HG03378 (cell line): ENCODE data around the gene MFGE8.
A peak's percentile ranks its signal among the peaks of the same experiment; 100 is the strongest.

Experiments used
- ATAC-seq: cut with Tn5 transposase; IDR thresholded peaks from one replicate; pipeline ENCODE4 v1.9.1; 2021; ENCODE audit warnings: mild to moderate bottlenecking, moderate library complexity; ENCODE audit not compliant: unreplicated experiment

MFGE8 gene

DNA sequence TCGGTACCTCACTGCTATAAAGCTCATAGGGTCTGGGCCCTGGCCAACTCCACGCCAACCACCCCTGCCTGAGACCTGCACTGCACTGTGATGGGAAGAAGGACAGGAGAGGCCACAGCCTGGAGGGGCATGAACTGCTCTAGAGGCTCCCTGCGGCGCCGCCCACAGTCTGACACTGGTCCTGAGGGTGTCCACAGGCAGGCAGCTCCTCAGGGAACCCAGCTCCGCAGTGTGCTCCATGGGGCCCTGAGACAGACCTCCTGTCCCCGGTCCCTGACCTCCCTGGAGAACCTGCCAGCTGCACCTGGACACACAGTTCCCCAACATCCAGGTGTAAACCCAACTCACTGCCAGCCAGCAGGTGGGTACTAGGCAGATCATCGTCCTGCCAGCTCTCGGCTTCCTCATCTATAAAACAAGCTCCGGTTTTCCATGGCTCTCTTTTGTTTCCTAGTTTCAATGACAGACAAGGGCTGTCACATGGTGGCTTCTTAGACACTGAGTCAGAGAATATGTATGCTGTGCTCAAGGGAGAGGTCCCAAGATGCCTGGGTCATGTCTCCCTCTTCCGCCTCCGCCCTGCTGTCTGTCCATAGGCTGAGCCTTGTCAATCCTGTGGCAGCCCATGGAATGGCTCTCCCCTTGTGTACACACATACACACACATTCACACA, 12.7 kb downstream of the MFGE8 start:
- ATAC-seq = no peak

DNA sequence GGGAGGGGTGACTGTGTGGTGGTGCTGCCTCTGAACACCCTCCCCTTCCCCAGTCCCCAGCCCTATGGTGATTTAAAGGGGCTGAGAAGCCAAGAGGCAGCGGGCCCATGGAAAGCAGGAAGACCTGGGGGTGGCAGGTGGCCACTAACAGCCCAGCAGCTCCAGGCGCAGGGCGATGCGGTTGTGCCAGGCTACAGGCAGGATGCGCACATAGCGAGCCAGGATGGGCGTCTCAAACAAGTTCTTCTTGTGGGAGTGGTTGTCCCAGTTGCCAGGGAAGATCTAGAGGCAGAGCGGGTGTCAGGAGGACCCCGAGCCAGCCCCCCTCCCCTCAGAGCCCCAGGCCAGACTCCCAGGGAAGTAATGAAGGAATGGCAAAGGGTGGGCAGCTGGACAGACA, 13.9 kb downstream of the MFGE8 start:
- ATAC-seq = no peak

DNA sequence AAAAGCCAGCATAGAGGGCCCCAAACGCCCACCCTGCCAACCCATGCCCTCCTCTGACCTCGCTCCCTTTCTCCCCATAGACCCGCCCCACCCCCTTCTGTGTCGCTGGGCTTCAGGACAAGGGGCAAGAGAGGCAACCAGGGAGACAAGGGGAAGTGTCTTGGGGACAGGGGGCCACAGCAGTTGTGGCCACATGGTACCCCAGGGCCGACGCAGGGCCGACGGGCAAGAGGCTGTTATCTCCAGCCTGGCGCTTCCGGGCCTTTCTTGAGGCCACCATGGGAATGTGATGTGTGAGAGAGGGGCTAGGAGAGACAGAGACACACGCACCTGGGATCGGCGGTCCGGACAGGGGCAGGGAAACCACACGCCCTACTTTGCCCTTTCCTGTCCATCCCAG, 14.4 kb downstream of the MFGE8 start:
- ATAC-seq = no peak

DNA sequence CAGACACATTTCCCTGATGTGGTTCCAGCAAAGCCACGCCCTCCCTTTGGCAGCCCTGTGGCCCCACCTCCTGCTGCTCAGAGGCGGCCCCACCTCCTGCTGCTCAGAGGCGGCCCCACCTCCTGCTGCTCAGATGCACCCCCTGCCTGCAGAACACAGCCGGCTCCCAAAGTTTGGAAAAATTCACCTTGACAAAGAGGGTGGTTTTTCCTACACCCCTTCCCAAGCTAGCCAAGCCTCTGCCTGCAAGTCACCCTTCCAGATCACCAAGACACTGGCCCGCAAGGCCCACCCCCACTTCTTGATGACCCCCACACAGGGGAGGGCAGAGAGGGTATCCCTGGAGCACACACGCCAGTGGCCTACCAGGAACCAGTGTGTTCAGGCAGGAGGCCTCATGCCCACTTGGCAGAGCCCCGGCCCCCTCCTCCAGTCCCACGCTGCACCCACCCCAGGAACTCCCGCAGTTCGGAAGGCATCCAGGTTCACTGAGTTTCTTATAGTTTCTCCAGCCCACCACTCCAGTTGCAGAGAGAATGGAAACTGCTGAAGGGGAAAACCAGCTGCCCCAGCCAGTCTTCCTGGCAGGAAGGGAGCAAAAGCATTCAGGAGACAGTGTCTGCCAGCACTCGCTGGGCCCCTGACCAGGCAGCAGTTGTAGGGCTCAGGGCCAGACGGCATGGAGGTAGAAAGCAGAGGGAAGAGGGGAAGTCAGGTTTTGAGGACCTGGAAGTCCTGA, 15.6 kb downstream of the MFGE8 start:
- no peak for ATAC-seq

DNA sequence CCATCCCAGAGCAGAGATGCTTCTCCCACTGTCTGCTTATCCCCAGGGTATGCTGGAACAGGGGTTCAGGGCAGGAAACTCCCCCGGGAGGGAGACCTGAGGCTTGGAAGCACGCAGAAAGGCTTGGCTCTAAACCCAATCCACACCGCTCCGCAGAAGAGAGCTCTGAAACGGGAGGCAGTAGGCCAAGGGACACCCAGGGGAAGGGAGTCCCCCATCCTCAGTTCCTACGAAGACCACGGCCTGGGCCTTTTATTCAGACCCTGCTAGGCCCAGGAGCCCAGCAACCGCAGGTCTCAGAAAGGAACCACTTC, 16.1 kb downstream of the MFGE8 start:
- no peak for ATAC-seq

DNA sequence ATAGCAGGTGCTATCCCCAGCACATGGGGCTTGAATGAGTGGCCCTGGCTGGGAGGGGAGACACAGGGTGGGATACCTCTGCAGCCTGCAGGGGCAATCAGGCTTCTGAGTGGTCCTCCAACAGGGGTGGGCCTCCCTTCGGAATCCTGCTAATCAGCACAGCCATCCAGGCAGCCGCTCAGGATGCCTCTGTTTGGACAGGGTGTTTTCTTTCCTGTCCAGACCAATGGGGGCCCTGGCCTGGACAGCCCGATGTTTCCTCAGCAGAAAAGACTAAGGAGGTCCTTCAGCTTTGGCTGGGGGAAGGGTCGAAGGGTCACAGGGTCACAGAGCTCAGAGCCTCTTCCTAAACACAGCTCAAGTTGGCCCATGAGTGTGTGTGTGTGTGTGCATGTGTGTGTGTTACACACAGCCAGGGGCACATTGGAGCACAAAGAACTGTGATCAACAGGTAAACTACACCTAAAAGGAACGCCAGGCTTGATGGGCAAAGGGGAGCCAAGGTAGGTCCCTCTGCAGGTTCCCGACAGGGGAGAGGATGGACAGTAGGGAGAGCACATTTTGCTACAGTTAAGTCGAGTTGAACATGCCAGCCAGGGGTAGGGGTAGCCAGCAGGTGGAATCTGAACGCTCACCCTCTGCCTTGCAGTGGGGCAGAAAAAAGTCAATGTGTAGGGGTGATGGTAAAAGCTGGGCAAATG, 16.7 kb downstream of the MFGE8 start:
- ATAC-seq = no peak

DNA sequence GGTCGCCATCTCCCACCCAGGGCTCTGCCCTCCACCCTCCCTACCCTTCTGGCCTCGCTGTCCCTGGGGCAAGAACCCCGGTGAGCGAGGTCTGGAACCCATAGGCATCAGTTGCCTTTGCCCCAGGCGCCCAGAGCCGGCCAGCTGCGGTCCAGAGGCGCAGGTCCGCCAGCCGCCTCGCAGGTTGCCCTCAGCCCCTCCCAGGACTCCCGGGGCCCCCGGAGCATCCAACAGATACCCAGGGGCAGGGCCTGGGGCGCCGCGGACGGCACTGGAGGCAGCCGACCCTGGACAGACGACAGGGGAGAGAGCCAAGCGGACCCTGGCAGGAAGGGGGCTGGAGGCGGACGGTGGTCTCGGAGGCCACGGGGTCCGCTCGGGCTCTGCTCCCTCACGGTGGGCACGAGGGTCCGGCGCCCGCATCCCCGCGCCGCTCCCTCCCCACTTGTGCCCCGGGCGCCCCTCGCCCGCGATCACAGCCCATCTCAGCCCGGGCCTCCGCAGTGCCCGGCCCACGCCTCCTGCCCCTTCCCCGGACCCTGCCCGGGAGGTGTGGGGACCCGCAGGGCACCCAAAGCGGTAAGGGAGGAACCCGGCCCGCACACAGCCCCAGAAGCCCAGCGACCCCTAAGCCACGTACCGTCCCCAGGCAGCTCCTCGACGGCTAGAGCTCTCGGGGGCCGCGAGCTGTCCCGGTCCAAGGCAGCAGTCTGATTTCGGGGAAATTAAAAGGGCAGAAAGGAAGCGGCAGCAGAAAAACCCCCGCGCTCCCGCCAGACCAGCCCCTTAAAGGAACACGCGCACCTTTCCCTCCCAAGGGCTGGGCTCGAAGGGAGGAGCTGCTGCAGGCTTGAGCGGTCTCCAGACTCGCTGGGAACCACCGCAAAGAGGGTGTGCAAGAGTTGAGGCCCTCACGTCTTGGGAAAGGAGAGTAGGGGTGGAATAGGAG, 18.1 kb downstream of the MFGE8 start, which contains the start of gene HAPLN3:
TSS of gene HAPLN3 (minus strand) at position 726 of the 949 bp plus-strand sequence. CDS start 8,246 bp downstream, outside the sequence.
- ATAC-seq = no peak

DNA sequence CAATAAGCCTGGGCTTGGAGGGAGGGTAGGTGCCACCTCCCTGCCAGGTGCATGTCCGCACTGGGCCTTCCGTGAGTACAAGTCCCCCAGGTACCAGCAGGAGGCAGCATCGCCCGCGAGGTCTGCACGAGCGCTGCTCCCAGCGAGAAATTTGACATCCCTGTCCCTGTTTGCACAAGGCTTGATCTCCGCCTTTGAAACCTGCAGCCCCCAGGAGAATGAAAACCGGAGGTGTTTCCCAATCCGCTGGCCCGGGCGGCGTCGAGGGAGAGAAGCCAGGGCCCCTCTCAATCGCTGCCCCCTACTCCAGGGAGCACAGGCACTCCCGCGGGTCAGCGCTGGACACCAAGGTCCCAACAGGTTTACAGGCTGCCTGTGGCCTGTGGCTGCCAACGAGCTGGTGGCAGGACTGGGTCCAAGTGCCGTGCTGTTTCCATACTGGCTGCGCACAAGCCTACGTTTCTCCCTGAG, 18.8 kb downstream of the MFGE8 start:
- peak; percentile 61 for ATAC-seq

DNA sequence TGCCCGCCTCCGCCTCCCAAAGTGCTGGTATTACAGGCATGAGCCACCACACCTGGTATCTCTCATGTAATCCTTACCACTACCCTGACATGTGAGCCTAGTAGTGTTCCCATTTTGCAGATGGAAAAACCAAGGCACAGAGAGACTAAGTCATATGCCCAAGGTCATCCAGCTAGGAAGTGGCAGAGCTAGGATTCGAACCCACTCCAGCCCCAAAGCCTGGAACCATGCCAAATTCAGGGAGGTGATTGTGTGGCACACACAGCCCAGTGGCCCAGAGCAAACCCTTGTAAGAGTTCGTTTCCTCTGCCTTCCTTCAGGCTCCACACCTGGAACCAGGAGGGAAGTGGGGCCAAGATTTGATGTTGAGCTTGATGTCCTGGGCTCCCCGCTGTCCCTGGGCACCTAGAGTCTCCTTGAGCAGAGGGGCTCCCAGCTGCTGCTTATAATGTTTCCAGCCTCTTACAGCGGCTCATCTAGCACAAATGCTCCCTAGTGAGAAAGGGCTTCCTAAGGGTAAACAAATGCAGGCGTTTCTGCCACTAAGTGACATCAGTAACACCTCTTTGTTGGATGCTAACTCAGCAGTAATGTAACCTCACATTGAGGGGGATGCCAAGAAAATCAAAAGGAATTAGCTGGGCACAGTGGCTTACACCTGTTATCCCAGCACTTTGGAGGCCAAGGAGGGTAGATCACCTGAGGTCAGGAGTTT, 21.5 kb downstream of the MFGE8 start:
- no peak for ATAC-seq

DNA sequence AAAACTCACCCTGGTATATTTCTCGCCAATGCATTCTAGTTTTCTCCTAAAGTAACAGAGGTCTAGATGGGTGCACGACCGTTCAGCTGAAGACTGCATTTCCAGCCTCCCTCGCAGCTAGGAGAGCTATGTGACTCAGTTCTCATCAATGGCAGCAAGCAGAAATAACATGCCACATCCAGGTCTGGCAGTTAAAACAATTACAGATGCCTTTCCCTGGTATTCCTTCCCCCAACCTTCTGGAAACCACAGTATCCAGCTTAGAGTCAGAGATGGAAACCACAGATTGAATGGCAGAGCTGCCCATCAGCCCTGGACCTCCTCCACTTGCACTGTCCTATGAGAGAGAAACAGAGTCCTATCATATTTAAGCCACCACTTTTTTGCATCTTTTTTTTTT, 22.7 kb downstream of the MFGE8 start:
- no peak for ATAC-seq

DNA sequence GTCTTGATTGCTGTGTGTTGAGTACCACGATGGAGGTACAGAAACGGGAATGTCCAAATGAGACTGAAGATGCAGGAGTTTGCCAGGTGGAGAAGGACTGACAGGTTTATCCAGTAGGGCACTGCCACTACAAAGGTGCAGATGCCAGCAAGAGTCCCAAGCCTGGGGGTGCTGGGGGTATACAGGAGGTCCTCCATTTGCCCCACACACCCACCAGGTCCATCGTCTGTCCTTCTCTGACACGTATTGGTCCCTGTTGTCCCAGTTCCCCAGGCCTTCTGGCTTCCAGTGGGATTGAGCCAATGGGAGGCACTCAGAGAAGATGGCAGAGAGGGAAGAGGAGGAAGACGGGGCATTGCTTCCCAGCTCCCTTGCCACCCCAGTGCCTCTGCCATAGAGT, 24.5 kb downstream of the MFGE8 start:
- no peak for ATAC-seq

DNA sequence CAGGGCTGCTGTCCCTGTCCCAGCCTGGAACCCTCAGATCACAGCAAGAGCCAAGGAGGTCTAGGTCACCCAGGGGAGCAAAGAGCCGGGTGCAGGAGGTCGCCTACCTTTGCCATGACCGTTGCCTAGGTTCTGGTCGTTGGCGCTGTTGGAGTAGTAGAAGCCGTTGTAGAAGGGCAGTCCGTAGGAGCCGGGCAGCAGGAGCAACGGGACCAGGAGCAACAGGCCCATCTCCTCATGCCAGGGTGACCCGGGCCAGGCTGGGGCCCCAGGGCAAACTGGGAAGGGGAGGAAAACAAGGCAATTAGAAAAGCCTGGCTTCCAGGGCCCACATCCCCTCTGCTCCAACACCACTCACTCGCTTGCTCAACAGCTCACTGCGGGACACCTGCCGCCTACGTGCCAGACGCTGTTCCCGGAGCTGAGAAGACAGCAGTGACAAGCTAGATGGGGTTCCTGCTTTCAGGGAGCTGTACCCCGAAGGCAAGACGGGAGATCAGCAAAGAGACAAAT, 26.1 kb downstream of the MFGE8 start:
- ATAC-seq = no peak

DNA sequence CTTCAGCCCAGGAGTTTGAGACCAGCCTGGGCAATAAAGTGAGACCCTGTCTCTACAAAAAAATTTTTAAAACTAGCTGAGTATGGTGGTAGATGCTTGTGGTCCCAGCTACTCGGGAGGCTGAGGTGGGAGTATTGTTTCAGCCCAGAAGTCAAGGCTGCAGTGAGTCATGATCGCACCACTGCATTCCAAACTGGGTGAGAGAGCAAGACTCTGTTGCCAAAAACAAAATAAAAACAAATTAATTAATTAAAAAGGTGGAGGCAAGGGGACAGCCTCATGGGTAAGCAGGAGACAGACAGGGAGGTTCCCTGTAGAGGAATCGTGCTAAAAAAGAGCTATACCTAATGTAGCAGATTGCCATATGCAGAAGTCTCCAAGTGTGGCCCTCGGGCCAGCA, 30.4 kb downstream of the MFGE8 start:
- no peak for ATAC-seq

DNA sequence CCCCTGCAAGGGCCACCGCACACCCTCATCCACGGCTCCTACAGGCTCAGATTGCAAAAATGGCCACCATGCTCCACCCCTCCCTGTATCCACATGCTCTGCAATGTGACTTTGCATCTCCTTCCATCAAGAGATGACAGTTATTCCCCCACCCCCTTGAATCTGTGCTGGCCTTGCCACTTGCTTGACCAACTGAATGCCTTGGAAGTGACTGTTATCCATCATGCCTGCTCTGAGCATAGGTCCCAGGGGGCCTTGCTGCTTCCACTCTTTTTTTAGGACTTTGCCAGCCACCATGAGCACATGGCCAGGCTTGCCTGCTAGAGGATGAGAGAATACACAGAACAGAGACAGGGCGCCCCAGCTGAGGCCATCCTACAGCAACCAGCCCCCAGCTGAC, 31.4 kb downstream of the MFGE8 start:
- no peak for ATAC-seq

DNA sequence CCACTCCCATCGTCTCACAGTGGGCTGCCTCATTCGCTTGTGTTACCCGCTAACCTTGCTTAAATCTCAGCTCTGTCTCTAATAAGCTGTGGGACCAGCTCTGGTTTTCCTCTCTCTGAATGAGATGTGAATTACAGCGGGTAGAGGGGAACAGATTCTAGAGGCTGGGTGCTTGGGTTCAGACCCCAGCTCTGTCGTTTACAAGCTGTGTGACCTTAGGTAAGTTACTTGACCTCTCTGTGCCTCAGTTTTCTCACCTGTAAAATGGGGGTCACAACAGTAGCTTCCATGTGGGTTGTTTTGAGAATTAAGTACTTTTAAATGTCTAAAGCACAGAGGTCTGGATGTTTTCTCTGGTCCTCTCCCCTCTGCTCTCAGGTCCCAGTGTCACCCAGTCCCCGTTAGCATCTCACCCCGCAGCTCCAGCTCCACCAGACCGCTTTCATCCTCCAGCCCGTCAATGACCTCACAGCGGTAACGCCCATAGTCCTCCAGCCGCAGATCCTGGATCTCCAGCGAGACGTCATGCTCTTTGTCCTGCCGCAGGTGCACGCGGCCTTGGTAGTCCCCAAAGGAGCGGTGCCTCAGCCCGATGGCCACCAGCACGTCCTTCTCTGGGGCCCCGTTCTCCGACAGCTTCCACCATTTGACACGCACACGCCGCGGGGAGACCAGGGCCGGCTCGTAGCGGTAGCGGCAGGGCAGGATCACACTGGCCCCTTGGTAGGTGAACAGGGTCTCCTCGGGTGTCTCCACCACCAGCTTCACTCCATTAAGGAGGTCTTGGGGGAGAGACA, 32.0 kb downstream of the MFGE8 start:
- ATAC-seq = no peak

DNA sequence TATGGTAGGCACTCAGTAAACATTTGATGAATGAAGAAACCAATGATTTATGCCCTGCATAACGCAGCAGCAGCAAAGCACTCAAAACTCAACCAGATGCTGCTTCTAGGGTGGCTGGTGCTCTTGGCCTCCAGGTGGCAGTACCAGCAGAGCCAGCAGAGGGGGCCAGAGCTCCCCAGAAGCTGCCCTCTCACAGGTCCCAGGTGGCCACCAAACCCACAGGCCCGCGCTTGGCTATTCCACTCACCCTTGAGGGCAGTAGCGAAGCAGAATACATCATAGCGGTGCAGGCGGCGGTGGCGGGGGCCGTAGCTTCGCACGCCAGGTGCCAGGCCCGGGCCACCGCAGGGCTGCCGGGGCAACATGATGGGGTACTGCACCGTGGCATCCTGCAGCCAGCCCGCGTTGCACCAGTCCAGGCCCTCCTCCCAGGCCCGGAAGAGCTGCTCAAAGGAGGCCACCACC, 34.4 kb downstream of the MFGE8 start:
- no peak for ATAC-seq

DNA sequence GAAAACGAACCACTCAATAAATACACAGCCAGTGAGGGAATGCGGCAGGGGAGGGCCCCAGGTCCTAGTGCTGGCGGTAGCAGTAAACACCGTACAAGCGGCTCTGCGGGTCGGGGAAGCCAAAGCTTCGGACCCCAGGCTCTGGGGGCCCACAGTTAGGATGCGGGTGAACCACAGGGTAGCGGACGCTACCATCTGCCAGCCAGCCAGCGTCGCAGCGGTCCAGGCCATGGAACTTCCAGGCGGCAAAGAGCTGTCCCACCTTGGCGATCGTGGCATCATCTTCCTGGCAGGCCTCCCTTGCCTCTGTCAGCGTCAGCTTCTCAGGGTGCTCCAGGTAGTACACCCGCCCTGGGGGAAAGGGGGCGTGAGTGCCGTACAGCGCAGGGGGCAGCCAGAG, 35.3 kb downstream of the MFGE8 start:
- no peak for ATAC-seq

DNA sequence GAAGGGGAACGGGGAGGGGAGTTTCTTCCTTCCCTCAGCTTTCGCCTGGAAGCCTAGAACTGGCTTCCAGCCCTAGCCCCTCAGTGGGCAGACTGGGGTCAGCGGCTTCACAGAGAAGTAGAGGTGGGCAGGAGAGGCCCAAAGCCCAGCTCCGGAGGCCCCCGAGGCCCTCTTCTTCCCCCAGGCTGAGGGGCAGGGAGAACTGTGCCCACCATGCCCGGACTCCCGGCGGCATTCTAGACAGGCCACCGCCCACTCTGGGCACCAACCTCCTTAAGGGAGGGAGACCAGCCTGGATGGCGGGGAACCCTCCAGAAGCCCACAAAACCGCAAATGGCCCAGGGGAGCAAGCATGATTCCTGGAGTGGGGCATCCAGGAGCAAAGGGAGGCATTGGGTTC, 35.8 kb downstream of the MFGE8 start:
- no peak for ATAC-seq

DNA sequence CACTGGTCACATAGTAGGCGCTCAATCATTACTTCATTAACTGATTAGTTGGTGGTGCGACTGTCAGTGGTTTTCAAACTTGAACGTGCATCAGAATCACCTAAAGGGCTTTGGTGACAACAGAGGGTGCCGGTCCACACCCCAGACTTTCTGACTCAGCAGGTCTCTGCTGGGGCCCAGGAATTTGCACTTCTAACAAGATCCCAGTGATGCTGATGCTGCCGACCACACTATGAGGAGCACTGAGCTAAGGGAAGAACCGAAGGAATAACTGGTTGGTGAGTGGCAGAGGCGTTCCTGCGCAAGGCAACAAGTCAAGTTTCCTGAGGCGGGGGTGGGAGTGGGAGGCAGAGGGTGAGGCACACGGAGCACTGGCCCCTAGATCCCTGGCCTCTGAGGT, 36.6 kb downstream of the MFGE8 start:
- no peak for ATAC-seq
